GM20431 (cell line): Measurements from ENCODE around the gene ANKLE2.

ENCODE experiments used
- in situ Hi-C: fragments of 300-500 bp; cut with MseI, MboI; formaldehyde crosslinking; loops from one replicate; pipeline ENCODE4 v1.15.0; 2020; ENCODE audit warnings: low sequenced_read_pairs; ENCODE audit not compliant: unreplicated experiment

Gene ANKLE2

GRCh38 chr12:132723015-132723763, 38.4 kb downstream of the ANKLE2 start:
- in situ Hi-C loops = no loop called here

- in situ Hi-C loops = no loop called here
Measured at GRCh38 chr12:132720606-132721345, 40.9 kb downstream of the ANKLE2 start.

- in situ Hi-C loops = no loop called here
Measured at GRCh38 chr12:132719954-132720324, 41.7 kb downstream of the ANKLE2 start.

GRCh38 chr12:132719141-132719953, 42.3 kb downstream of the ANKLE2 start:
- in situ Hi-C loops = no loop called here

GRCh38 chr12:132718644-132719043, 43.0 kb downstream of the ANKLE2 start:
- in situ Hi-C loops = no loop called here

GRCh38 chr12:132717531-132718387, 43.9 kb downstream of the ANKLE2 start:
- in situ Hi-C loops = no loop called here

GRCh38 chr12:132717011-132717410, 44.6 kb downstream of the ANKLE2 start:
- in situ Hi-C loops = no loop called here

- in situ Hi-C loops = no loop called here
Measured at GRCh38 chr12:132716356-132716755, 45.3 kb downstream of the ANKLE2 start.

GRCh38 chr12:132715874-132716273, 45.8 kb downstream of the ANKLE2 start:
- in situ Hi-C loops = no loop called here

- in situ Hi-C loops = no loop called here
Measured at GRCh38 chr12:132713123-132713522, 48.5 kb downstream of the ANKLE2 start.

- in situ Hi-C loops = no loop called here
Measured at GRCh38 chr12:132711080-132711843, 50.4 kb downstream of the ANKLE2 start.

- in situ Hi-C loops = no loop called here
Measured at GRCh38 chr12:132710405-132711079, 51.1 kb downstream of the ANKLE2 start, which contains the start of gene PGAM5. PGAM5 (plus strand) TSS chr12:132710842; CDS start chr12:132710877, 35 bp downstream.

- in situ Hi-C loops = no loop called here
Measured at GRCh38 chr12:132710043-132710404, 51.6 kb downstream of the ANKLE2 start.

GRCh38 chr12:132708150-132708549, 53.5 kb downstream of the ANKLE2 start:
- in situ Hi-C loops = no loop called here

- in situ Hi-C loops = no loop called here
Measured at GRCh38 chr12:132707241-132707640, 54.4 kb downstream of the ANKLE2 start.

GRCh38 chr12:132703641-132704040, 58.0 kb downstream of the ANKLE2 start:
- in situ Hi-C loops = no loop called here

- in situ Hi-C loops = no loop called here
Measured at GRCh38 chr12:132702640-132703039, 59.0 kb downstream of the ANKLE2 start.

GRCh38 chr12:132700212-132700822, 61.3 kb downstream of the ANKLE2 start:
- in situ Hi-C loops = no loop called here
